HG03565 (cell line): ENCODE data around the gene AUTS2.

Source experiments
- ATAC-seq: cut with Tn5 transposase; IDR thresholded peaks from one replicate; pipeline ENCODE4 v1.9.1; 2021; ENCODE audit warnings: mild to moderate bottlenecking, moderate library complexity; ENCODE audit not compliant: unreplicated experiment

AUTS2 gene

DNA sequence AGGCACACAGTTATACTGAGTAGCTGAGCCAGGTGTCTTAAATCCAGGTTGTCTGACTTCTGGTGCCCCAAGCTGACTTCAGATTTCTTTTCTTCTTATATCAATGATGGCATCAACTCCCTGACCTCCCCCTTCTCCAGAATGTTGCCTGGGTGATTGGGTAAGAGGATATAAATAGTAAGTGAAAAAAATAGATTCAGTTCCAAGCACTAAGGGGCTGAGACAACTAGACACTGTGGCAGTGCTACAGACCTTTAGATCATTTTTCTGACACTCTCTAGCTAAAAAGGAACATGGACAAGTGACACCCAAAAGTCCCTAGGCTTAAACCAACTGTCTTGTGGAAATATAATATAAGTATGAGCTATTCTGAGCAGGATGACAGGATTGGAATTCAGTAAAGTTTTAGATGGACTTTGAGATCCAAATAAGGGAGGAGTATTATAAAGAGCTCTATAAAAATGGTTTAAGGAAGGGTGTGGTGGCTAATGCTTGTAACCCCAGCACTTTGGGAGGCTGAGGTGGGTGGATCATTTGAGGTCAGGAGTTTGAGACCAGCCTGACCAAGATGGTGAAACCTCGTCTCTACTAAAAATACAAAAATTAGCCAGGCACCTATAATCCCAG is 944.6 kb downstream of the AUTS2 start:
- ATAC-seq, result no peak

- ATAC-seq, result no peak
These were observed 945.7 kb downstream of the AUTS2 start for GRCh38 chr7:70544016-70544415.

DNA sequence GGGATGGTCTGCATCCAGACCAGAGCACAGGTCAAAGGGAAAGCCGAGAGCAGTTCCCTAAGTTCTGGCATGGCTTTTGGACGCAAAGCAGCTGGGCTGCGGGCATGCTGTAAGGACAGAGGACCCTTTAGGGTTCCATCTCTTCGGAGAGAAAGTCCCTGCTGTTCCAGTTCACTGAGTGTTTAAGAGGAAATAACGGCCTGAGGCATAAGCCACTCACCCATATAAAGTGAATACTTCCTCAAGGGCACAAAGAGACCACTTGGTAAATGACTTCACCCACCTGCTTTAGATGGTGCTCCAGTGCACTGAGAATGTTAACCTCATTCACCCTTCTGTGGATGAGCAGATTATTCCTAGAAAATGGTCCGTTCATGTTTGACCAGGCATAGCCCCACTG is 946.9 kb downstream of the AUTS2 start:
- ATAC-seq, result no peak

- ATAC-seq, result no peak
These were observed 953.9 kb downstream of the AUTS2 start for GRCh38 chr7:70552141-70552540.

DNA sequence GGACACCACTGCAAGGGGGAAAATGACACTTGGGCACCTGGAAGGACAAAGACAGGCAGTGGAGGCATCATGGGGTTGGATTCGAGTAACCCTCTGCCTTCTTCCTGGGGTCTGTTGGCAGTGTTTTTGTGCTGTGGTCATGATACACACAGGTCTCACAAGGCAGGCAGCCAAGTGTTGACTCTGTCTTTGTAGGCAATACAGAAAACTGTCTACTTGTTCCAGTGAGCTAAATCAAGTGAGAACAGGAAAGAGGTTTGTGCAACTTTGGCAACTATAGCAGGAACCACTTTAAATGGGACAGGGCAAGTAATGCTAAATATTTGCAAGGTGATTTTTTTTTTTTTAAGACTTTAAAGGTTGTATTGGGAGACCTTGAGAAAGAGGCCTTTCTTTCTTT is 955.1 kb downstream of the AUTS2 start:
- ATAC-seq, result no peak

DNA sequence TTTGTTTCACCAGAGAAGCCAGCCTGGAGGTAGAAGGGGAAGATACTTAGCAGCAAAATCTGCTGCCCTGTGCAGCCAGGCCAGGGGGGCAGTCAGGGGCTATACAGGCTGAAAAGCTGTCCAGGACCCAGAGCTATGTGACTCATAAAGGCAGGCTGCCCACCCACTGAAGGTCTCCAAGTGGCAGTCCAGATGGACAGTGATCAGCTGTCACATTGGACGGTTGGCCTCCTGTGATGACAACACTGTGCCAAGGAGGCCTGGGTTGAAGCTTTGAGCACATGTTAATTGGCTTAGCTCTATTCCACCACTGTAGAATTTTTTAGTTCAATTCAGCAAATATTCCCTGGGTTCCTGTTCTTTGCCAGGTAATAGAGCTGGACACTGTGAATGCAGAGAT is 956.4 kb downstream of the AUTS2 start:
- no peak for ATAC-seq

DNA sequence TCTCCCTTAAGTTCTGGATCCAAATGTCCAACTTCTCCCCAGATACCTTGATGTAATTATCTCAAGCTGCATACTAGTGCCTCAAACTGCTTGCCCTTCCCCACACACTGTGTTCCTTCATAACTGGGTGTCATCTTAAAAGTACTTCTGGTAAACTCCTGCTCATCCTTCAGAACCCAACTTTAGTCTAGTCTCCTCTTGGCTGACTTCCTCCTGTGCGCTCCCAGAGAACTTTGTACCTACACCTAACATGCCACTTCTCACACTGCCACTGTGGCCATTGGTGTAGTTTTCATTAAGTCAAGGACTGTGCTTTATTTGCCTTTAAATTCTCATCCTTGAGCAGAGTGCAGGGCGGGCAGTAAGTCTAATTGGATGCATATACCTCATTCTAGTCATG is 958.5 kb downstream of the AUTS2 start:
- no peak for ATAC-seq

DNA sequence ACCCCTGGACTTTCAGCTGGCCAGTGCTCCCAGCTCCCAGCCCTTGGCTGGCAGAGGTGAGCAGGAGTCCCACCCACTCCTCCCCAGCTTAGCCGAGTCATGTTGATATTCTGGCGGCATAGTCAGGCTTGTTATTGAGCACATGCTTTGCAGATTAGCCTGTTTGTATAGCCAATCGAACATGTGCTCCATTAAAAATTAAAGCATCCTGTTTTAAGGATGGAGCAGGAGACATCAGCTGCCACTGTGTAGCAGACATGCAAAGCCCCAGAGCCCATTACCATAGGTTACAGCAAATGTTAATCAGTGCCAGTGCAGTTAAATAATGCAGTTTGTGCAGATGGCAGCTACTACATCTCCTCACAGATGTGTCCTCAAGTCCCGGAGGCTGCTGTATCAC is 959.1 kb downstream of the AUTS2 start:
- ATAC-seq, result no peak

DNA sequence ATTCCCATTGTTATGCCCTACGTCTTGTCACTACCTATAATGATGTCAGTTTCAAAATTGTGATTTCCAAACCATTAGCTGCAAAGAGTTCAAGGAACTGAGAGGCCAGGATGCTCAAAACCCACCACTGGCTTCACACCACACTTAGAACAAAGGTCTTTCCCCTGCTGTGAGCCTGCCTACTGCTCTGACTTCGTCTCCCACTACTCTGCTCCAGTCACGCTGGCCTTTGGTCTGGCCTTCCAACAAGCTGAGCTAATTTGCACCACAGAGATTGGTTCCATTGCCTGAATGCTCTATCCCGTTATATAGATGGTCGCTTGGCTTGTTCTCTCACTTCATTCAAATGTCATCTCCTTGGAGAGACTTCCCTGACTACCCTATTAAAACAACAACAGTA is 961.5 kb downstream of the AUTS2 start:
- no peak for ATAC-seq

DNA sequence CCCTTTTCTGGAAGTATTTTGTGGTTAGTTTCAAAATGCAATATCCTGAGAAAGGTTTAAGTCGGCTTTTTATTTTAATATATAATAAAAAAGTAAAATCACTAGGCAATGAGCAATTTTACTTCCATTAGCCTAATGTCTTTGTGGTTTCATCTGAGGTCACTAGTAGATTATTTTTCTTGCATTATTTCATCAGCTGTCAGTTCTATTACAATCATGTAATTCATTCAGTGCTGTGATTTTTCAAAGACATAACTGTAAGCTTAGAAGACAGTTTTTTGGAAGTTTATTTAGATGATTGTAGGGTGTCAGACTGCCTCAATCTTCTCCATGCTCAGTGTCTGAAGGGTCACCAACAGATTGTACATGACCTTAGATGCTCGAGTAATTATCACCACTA is 965.7 kb downstream of the AUTS2 start:
- ATAC-seq, result no peak

- no peak for ATAC-seq
These were observed 967.6 kb downstream of the AUTS2 start for GRCh38 chr7:70565721-70566370.

- ATAC-seq, result no peak
These were observed 968.4 kb downstream of the AUTS2 start for GRCh38 chr7:70566671-70567070.

GRCh38 chr7:70568674-70569334 is 970.5 kb downstream of the AUTS2 start:
- ATAC-seq, result no peak

- ATAC-seq, result no peak
These were observed 971.1 kb downstream of the AUTS2 start for GRCh38 chr7:70569335-70569819.

GRCh38 chr7:70570029-70570428 is 971.8 kb downstream of the AUTS2 start:
- ATAC-seq, result no peak

- ATAC-seq, result no peak
These were observed 972.7 kb downstream of the AUTS2 start for GRCh38 chr7:70570961-70571360.

DNA sequence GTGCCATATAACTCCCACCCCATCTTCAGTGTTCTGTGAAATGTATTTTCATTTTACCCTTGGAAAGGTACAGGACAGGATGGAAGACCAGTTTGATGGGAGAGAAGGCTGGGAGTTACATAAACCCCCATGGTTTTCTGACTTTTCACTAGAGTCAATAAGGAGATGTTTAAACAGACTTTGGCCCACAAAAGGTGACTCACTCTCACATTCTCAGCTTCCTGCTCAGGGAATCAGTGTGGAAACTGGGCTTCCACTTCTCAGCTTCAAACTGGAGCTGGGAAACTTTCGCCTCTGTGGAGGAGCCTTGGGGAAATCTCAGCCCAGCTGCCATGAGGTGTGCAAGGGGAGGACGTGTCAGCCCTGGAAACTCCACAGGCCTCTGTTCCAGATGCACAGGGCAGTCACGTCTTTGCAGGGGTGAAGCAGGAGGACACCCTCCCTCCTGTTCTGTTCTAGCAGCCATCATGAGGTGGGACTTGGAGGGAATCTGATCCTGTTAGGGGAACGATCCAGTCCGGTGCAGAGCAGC is 973.2 kb downstream of the AUTS2 start:
- no peak for ATAC-seq

- no peak for ATAC-seq
These were observed 973.7 kb downstream of the AUTS2 start for GRCh38 chr7:70571961-70572360.

- ATAC-seq, result no peak
These were observed 974.3 kb downstream of the AUTS2 start for GRCh38 chr7:70572571-70572970.

DNA sequence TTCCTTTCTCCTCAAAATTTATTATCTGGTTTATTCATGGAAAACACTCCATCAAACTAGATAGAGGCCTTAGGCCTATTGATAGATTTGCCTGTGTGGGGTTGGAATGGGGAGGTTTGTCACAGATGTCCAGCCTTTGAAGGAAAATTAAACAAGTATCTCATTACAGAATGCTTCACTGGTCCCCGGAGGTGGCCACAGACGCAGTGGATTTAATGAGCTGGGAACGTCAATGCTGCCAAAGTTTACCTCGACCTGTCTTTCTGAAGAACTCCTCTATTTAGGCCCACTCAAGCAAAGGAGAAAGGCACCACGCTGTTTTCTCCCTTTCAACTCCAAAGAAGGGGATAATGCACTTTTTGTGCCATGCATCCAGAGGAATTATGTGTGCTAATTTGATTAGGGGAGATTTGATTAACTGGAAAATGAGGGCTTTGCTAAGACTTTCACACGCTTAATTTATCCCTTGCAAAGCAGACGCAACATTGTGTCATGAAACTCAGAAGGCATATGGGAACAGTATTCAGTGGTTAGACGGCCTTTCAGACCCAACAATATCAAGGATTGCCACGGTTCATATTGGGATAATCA is 974.9 kb downstream of the AUTS2 start:
- ATAC-seq, result no peak

DNA sequence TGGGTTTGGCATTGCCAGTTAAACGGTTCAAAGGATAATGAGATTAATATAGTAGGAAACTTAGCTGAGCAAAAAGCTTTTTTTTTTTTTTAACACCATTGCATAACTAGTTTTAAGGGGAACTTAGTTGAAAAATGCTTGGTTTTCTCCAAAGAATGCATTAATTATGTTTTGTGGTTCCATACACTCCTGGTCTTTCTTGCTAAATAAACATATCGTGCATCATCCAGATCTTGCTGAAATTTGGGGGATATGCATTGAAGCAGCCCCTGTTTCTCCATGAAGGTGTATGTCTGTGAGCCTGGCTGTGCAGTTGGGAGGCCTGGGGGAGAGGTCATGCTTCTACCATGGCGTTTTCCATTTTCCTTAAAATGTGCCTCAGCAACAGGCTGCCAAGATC is 975.4 kb downstream of the AUTS2 start:
- no peak for ATAC-seq
